ENCODE results near the gene CIRBP.

CIRBP gene

GRCh38 chr19:1233115-1233667 is 35.9 kb upstream of the CIRBP start:
- TF ChIP-seq CTCF (conservative IDR thresholded peaks at IDR 0.05; ENCODE audit: low read depth, low read length), result no peak
- Histone ChIP-seq H3K4me1 (ENCODE audit: low read depth, poor library complexity, severe bottlenecking) (no peaks in the 10 kb centered on the region), H3K27ac (no peak overlapping the region), H2AFZ (ENCODE audit: low read depth) (no peak overlapping the region), H3K9ac (no peak overlapping the region), H3K79me2 (ENCODE audit: insufficient read depth, low read depth) (no peaks in the 10 kb centered on the region), H3K36me3 (ENCODE audit: insufficient read depth) (no peaks in the 10 kb centered on the region), H3K4me2 (no peak overlapping the region), H4K20me1 (ENCODE audit: insufficient read depth) (no peaks in the 10 kb centered on the region), H3K4me3 (IDR thresholded peaks at IDR 0.05; ENCODE audit: insufficient read depth, low read depth, low read length) (no peak overlapping the region), H3K27me3 (ENCODE audit: insufficient read depth, low read depth) (peaks cover 13% of the 10 kb centered on the region)

GRCh38 chr19:1234051-1234954 is 34.8 kb upstream of the CIRBP start:
- H3K4me1 ChIP-seq (ENCODE audit: low read depth, poor library complexity, severe bottlenecking), result no peaks in the 10 kb centered on the region
- H4K20me1 ChIP-seq (ENCODE audit: insufficient read depth), result no peaks in the 10 kb centered on the region
- H3K4me2 ChIP-seq, result no peak overlapping the region
- no peak for TF ChIP-seq CTCF (conservative IDR thresholded peaks at IDR 0.05; ENCODE audit: low read depth, low read length)
- no peaks in the 10 kb centered on the region for H3K79me2 ChIP-seq (ENCODE audit: insufficient read depth, low read depth)
- H3K4me3 ChIP-seq (IDR thresholded peaks at IDR 0.05; ENCODE audit: insufficient read depth, low read depth, low read length), result no peak overlapping the region
- no peak overlapping the region for H2AFZ ChIP-seq (ENCODE audit: low read depth)
- peaks cover 22% of the 10 kb centered on the region for H3K27me3 ChIP-seq (ENCODE audit: insufficient read depth, low read depth)
- no peaks in the 10 kb centered on the region for H3K36me3 ChIP-seq (ENCODE audit: insufficient read depth)
- H3K27ac ChIP-seq, result no peak overlapping the region
- H3K9ac ChIP-seq, result no peak overlapping the region

GRCh38 chr19:1234955-1235380 is 34.2 kb upstream of the CIRBP start:
- TF ChIP-seq CTCF (conservative IDR thresholded peaks at IDR 0.05; ENCODE audit: low read depth, low read length), result no peak
- peaks cover 24% of the 10 kb centered on the region for H3K27me3 ChIP-seq (ENCODE audit: insufficient read depth, low read depth)
- H3K36me3 ChIP-seq (ENCODE audit: insufficient read depth), result no peaks in the 10 kb centered on the region
- no peak overlapping the region for H3K4me3 ChIP-seq (IDR thresholded peaks at IDR 0.05; ENCODE audit: insufficient read depth, low read depth, low read length)
- H4K20me1 ChIP-seq (ENCODE audit: insufficient read depth), result no peaks in the 10 kb centered on the region
- no peak overlapping the region for H3K9ac ChIP-seq
- no peak overlapping the region for H2AFZ ChIP-seq (ENCODE audit: low read depth)
- no peak overlapping the region for H3K27ac ChIP-seq
- peaks cover 4% of the 10 kb centered on the region for H3K4me1 ChIP-seq (ENCODE audit: low read depth, poor library complexity, severe bottlenecking)
- H3K79me2 ChIP-seq (ENCODE audit: insufficient read depth, low read depth), result no peaks in the 10 kb centered on the region
- no peak overlapping the region for H3K4me2 ChIP-seq

- Histone ChIP-seq H3K79me2 (ENCODE audit: insufficient read depth, low read depth) (no peaks in the 10 kb centered on the region), H3K9ac (no peak overlapping the region), H3K27ac (no peak overlapping the region), H3K27me3 (ENCODE audit: insufficient read depth, low read depth) (peaks cover 24% of the 10 kb centered on the region), H3K4me3 (IDR thresholded peaks at IDR 0.05; ENCODE audit: insufficient read depth, low read depth, low read length) (no peak overlapping the region), H3K36me3 (ENCODE audit: insufficient read depth) (no peaks in the 10 kb centered on the region), H3K4me2 (no peak overlapping the region), H4K20me1 (ENCODE audit: insufficient read depth) (no peaks in the 10 kb centered on the region), H2AFZ (ENCODE audit: low read depth) (no peak overlapping the region), H3K4me1 (ENCODE audit: low read depth, poor library complexity, severe bottlenecking) (peaks cover 7% of the 10 kb centered on the region)
- no peak for TF ChIP-seq CTCF (conservative IDR thresholded peaks at IDR 0.05; ENCODE audit: low read depth, low read length)
Measured at GRCh38 chr19:1235625-1236538, 33.2 kb upstream of the CIRBP start.

Measured in KMS-11 (cell line).